ENCODE results near the gene RGCC.
A peak's percentile ranks its signal among the peaks of the same experiment; 100 is the strongest.

Gene RGCC

DNA sequence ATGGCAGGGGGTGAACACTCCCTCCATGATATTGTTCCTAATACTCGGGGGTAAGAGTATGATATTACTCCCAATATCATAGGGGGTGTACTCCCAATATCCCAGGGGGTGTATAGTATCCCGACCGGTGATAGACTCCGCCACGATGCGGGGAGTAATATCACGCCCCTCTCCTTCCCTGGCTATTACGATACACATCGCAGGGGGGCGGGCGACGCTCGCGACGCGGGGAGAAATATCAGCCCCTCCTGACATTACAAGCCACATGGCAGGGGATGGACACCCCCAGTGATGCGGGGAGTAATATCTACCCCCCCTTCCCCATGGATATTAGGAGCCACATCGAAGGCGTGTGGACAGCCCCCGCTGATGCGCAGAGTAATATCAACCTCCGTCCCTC lies 3.2 kb upstream of the RGCC start:
- DNase-seq: no peak

DNA sequence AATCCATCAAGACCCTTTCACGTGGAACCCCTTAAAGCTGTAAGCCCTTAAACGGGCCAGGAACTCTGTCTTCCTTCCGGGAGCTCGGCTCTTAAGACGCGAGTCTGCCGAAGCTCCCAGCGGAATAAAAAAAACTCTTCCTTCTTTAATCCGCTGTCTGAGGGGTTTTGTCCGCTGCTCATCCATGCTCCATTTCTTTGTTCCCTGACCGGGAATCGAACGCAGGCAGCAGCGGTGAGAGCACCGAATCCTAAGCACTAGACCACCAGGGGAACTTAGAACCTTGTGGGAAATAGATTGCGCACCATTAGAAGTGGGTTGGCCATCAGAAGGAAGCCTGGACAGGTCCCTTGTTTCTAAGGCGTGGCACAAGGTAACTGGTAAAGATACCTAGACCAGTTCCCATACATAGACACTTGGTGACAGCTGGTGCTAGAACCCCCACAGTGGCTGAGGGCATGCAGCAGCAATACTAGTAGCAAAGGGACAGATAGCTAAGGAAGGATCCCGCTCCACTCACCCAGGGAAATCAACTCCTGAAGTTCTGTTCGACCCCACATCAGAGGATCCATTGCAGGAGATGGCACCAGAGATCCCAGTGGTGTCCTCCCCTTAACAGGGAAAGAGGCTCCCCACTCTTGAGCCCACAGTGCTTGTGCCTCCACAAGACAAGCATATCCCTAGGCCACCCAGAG lies 1.5 kb upstream of the RGCC start:
- DNase-seq: no peak

DNA sequence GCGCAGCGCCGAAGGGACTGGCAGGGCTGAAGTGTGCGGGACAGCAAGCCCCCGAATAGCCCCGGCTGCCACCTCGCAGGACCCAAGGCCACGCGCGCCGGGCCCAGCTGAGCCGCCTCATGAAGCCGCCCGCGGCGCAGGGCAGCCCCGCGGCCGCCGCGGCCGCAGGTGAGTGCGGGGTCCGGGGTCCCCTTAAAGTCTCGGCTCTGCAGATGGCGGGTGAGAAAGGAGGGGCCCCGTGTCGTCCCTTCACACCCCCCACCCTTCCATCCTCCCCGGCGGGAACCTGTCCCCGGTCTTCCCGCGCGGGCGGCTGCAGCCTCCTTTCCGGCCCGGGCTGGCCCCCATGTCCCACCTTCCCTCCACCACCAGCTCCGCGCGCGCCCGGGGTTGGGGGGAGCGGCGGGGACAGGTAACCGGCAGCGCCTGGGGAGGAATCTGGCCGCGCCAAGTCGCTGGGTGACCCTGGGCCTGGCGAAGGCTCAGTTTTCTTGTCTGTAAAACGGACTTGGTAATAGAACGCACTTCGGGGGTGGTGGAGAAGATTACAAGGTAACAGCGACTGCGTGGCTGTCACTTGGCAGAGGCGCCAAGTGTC lies 338 bp downstream of the RGCC start:
- DNase-seq: no peak

DNA sequence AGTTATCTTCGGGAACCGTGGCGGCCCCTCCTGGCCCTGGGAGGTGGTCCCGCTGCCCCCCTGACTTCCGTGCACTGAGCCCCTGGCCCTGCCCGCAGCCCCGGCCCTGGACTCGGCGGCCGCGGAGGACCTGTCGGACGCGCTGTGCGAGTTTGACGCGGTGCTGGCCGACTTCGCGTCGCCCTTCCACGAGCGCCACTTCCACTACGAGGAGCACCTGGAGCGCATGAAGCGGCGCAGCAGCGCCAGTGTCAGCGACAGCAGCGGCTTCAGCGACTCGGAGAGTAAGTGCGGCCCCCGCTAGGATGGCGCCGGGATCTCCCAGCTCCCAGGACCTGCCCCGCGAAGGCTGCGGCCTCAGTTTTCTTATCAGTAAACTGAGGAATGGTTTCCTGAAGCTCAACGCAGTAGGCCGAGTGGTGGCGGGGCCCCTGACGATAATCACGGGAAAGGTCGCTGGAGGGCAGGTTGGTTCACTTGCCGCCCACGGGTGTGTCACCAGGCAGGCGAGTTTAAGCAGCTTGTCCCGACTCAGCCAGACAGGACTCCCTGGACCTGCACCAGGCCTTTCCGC lies 924 bp downstream of the RGCC start:
- no peak for DNase-seq

DNA sequence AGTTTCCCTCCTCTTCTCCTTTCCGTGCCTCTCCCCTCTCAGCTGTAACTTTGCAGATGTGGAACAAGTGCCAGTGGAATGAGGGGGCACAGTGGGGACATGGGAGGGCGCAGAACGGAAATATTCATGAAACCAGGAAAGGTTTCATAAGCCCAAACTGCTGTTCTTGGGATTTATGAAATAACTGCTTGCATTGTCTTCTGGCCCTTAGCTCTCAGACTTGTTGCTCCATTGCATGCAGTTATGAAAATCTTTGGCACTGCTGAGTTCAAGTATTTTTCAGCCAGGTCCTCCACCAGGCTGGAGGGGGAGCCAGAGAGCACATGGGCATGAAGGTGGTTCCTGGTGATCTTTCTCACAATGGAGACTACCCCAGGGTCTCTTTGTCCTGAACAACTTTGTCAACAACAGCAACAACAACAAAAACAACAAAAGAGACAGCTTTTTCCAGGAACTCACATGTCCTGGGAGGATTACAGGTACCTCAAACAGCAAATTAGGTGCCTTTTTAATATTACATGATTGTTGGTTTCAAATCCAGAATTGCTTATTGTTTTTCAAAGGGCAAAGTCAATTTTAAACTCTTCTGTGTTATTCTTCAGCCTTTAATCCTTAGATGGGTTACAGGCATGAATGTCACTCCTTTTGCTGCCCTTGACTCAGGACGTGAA lies 1.5 kb downstream of the RGCC start:
- DNase-seq: peak; percentile 80 to 81

DNA sequence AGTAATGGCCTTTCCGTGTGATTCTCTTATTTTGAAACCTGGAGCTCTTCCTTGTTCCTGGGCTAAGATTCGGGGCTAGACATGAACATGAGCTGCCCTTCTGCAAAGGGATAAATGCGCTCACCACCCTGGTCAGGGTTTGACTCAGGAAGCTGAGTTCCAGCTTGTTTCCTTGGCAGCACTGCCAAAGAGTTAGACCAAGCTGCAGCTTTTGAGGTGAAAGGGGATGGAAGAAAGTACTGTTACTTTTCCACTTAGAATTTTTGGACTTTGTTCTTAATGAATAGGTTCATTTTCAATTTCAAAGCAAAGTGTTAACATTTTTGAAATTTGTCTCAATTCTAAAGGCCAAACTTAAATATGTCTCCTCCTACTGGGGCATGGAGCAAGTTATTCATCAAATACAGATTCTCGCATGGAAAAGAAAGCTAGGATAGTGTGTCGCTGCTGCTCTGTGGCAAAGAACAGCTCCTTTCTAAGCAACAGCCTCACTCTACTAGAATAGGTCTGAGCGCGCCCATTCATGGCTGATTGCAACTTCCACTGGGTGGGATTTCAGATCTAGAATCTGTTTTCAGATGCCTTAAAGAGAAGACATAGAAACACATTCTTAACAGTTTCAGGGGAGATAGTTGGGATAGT lies 2.2 kb downstream of the RGCC start:
- DNase-seq: no peak

DNA sequence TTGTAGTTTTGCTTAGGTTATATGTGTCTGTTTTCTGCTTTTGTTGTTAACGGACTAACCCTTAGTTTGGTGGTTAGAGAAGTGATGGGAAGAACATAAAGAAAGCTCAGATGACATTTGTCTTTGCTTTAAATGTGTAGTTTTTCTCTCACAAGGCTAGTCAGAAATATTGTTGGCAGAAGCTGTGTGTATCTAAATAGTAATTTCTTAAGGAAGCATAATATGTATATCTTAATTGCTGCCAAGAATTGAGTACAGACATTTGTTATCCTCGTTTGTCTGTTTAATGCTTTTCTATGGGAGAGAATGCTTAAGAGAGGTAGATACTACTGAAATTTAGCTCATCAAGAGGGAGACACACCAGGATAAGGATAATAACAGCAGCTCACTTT lies 2.7 kb downstream of the RGCC start:
- DNase-seq: no peak

DNA sequence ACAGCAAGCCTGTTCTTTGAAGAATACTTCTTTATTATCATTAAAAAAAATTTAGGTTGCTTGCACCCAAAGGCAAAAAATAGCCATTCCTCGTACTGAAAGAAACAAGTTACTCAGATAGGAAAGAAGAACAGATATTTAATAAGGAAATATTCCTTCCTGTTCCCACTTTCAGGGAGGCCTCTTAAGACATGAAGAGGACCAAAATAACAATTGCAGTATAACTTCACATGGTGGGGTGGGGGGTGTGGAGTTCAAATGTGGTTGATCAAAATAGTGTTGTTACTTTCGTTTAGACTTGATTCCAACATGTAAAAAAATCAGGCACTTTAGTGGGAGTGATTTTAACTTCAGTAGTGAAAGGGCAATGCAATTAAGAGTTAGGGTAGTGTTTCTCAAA lies 3.6 kb downstream of the RGCC start:
- no peak for DNase-seq

DNA sequence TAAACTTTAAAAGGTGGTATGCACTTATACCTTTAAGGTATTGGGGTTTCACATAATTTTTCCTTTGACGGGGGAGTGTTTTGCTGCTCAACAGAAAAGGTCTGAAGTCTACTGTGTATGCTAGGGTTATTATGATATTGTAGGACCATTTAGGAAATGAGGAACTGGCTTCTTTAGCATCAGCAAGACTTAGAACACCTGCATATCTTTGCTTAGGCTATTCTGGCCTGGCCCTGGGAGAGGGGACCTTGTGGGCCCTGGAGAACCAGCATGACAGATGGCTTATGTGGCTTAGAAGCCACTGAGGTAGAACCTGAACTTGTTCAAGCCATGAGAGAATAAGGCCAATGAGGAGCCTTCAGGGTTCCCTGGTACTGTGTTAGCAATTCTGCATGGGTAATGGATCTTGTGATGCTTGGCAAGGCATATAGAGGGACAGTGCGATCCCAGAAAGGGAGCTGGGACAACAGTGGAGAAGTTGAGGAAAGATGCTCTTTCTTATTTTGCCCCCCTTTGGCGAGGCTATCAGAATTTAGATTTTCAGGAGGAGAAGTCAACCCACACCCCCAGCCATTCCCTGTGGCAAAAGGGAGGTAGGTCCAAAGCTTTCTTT lies 4.3 kb downstream of the RGCC start:
- no peak for DNase-seq

DNA sequence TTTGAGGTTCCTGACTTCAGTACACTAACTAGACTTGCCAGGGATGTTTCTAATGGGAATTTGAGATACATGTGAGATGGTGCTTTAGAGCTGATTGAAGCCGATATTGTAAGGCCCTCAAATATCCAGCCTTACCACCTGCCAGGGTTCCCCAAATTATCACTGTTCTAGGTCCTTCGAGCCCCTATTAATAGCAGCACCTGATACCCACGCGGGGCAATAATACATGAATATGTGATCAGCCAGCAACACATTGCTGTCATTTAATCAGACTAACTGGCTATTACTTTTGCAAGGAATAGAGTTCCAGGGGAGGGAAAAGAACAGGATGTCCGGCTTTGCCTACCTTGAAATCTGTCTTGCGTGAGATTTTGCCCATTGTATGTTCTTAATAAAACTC lies 5.1 kb downstream of the RGCC start:
- DNase-seq: no peak

DNA sequence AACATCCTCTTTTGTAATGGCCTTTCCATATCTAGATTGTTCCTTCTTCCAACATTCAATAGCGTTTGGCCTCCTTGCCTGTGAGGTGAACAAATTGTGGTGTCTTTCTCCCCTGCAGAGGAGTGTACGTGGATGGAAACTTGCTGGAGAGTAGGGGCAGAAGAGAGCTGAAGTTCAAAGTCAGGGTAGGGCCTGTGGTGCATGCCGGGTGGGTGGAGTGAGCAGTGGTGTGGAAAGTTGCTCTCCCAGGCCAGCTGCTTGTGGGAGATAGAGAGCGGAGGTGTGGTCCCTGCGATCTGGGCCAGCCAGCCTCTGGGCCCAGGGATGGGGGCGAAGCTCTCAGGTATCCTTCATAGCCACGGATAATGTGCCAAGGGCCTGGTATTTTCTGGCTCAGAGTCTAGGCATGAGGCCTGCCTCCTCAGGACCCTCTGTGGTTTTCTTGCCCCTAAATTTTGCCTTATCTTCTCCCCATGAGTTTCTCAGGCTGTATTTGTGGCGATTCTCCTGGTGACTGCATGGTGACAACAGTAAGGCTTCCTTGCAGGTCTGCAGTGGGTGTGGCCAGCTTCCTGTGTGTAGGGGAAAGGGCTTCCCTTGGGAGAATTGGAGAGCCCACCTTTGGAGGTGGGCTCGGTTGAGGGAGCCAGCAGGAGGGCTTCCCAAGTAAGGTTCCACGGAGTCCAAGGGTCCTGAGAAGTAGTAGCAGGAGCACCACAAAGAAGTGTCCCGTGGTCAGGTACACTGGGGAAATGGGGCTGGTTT lies 6.7 kb downstream of the RGCC start:
- DNase-seq: no peak

DNA sequence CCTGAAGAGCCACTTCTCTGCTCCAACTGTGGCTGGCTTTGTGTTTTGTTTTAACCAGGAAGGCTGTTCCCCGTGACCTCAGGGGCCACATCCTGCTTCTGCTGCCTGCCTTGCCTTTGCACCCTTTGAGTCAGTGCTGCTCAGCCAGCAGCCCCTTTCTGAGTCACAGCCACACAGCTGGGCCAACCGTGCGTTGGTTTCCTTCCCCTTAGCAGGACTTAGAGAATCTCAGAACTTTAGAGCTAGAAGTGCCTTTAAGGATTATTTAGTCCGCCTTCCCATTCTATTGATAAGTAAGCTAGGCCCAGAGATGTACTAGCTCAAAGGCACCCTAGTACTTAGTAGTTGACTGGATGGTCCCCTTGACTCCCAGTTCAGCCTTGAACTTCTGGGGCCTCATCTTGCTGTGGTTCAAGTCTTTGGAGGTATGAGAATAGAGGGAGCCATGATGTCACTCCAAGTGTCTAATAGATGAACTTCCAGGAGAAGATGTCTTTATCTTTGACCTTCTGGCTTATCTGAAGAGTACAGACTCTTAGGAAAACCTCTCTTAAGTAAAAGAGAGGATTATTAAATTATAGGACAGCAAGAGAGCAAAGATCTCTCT lies 8.0 kb downstream of the RGCC start:
- DNase-seq: peak; percentile 87 to 90

DNA sequence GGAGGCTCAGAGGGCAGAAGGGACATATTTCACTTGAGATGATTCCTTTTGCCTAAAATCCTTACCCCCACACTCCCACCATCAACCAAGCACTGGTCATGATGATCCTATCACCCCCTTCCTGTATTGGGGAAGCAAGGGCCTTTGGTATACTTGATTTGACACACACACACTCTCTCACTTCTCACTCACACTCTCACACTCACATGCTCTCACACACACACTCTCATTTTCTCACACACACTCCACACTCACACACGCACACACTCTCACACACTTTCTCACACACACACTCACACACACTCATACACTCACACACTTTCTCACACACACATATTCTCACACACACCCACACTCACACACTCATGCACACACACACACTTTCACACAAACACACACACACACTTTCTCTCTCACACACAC lies 8.6 kb downstream of the RGCC start:
- peak in 1 of 2 donors; percentile 33 for DNase-seq

DNA sequence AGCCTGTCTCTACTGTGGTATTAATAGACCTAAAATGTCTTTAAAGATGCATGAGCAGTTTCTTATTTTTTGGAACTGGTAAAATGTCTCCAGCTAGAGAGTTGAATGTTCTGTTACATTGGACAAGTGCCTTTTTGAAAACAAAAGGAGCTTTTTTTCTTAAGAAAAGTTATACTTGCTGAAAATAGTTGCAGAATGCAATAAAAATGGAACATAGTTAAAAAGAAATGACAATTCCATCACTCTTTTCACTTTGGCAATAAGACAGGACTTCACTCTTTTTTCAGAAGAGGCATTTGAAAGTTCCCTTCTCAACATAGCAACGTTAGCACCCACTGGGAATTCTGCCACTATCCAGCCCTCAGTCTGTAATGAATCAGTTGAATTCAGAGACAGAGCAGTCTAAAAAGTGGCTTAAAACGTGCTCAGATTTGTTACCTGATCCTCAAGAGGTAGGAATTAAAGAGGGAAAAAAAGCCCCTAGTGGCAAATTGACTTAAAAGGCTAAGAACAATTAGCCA lies 10.1 kb downstream of the RGCC start:
- DNase-seq: no peak

DNA sequence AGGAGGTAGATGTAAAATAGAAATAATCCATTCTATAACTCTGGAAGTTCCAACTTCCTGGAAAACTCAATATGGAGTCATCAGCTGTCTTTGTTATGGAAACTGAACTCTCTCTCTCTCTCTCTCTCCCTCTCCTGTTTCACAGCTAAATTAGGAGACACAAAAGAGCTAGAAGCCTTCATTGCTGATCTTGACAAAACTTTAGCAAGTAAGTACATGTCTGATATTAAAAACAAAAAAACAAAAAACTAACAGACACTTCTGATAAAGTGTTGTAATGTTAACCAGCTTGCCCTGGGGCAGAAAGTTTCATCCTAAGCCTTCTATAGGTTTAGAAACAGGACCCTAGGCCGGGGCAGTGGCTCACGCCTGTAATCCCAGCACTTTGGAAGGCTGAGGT lies 11.3 kb downstream of the RGCC start:
- DNase-seq: no peak

DNA sequence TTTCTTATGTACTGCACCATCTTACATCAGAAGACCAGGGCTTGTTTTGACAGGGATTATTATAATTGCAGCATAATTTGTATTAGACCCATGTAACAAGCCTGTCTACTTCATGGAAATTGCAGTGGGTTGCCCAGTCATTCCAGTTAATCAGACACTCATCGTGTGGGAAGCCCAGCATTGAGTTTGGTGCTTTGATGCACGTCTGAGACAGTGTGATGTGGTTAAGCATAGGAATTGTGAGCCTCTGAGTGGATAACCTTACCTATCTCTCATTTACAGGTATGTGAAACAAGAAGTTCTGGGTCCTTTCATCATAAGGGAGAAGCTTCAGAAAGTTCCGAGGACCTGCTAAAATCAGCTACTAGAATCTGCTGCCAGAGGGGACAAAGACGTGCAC lies 12.8 kb downstream of the RGCC start:
- DNase-seq: no peak

DNA sequence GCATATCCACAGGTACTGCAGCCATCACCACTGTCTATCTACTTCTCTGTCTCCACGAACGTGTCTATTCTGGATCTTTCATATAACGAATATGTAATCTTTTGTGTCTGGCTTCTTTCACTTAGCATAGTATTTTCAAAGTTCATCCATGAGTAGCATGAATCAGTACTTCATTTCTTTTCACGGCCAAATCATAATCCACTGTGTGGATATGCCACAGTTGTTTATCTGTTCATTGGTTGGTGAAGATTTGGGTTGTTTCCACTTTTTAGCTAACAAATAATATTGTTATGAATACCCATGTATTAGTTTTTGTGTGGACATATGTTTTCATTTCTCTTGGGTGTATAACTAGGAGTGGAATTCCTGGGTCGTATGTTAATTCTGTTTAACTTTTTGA lies 14.4 kb downstream of the RGCC start:
- no peak for DNase-seq

DNA sequence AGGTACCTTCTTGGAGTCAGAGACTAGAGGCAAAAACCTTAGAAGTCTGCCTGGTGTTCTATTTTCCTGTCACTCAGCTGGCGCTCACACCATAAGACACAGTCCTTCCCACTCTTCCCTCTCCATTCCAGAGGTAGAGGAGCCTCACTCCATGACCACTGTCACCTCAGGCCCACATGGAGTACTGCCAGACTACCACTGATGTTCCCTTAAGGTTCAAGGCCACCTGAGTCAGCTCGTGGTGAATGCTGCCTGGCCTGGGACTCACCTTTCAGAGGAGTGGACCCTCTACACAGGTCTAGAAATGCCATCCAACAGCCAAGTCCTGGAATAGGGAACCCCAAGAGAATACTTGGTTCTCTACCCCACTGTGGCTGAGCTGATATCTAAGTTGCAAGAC lies 29.9 kb downstream of the RGCC start:
- DNase-seq: no peak

DNA sequence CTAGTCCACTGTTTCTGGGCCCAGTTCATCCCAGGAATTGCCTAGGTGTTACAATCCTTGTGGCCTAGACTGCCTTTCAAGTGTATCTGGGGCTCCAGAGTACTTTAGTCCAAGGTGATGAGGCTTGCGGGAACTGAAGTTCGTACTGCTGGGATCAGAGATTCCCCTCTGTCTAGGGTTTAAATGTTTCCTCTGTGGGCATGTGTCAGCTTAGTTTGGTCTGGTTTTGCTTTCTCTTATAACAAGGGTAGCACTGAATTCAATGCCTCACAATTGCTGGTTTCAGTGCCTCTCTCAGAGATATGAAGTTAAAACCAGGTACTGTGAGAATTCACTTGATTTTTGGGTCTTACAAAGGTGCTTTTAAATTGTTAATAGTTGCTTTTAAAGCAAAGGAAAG lies 30.8 kb downstream of the RGCC start:
- DNase-seq: no peak

DNA sequence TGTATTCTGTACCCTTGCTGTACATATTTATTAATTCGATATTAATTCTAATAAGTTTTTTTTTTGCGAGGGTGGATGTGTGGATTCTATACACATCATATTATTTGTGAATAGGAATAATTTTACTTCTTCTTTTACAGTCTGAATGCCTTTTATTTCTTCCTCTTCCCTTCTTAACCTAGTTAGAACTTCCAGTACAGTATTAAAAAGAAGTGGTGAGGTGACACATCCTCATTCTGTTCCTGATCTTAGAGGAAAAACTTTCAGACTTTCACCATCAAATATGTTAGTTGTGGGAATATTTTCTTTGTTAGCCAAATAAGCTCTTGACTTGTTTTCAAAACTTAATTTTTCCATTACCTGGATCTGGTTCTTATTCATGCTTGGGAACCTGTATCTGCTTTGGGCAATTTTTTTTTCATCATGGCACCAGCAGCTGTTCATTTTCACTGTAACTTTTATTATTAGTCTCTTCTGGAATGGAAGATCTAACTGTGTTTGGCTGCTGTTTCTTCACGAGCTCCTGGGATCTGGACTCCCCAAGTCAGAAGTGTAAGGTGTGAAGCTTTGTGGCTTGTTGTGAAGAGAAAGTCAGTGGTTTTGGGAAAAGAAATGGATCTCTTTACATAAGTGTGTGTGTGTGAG lies 33.1 kb downstream of the RGCC start:
- DNase-seq: peak; percentile 54 to 57

DNA sequence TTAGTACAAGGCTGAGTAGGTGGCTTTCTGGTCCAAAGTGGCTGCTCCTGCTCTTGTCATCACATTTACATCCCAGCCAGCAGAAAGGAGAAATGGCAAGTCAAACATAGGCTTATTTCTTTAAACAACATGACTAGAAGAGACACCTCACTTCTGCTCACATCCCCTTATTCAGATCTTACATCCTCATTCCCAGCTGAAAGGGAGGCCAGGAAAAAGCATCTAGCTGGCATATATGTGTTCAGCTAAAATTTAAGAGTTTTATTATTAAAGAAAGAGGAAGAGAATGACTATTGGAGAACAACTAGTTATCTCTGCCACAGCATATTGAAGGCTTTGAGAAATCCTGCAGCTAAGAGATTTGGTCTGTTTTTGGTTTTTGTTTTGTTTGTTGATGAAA lies 34.1 kb downstream of the RGCC start:
- peak in 1 of 2 donors; percentile 9 for DNase-seq
